SK-N-SH (cell line): ENCODE measurements around the gene ASB3. TPM values are rescaled to one million over a fixed set of nuclear protein-coding genes. Genes with fewer than 3 reads are reported as not detected.

Experiments used
- CTCF ChIA-PET: fragments of 300-600, 350-600 bp; formaldehyde crosslinking; extraction: SDS; loops from one replicate; lab custom pipeline; 2021; lab: Yijun Ruan, JAX
- POLR2A ChIA-PET: fragments of 350-600 bp; sonication (Branson Sonifier 250); formaldehyde crosslinking; extraction: SDS; loops from one replicate; lab custom pipeline; 2020; ENCODE audit warnings: antibody characterized with exemption, inconsistent platforms; lab: Yijun Ruan, JAX
- DNase-seq: peaks from one replicate; pipeline ENCODE4 v3.0.0; 2012
- H2AFZ ChIP-seq: fragments of 200-600 bp; sonication (generic); 2 replicates; pipeline ENCODE4 v1.8.1; 2016; ENCODE audit warnings: antibody characterized with exemption, mild to moderate bottlenecking, low read depth
- H3F3A ChIP-seq: fragments of 200-600 bp; sonication (generic); replicated peaks from 2 replicates; pipeline ENCODE3; 2016; ENCODE audit warnings: antibody characterized with exemption, mild to moderate bottlenecking; ENCODE audit not compliant: insufficient read depth
- H3K27ac ChIP-seq, 2 experiments: fragments of 200-500 bp in 1 of 2; fragments of 200-600 bp in 1 of 2; sonication (Bioruptor generic) in 1 of 2; sonication (generic), shearing (Covaris generic) in 1 of 2; 2 replicates each; pipeline versions ENCODE4 v1.5.1 to v1.6.1; 2014 to 2016; ENCODE audit warnings: low read depth in 2 of 2, inconsistent platforms in 1 of 2, low read length in 1 of 2, mild to moderate bottlenecking in 1 of 2, mixed read lengths in 1 of 2
- H3K27me3 ChIP-seq: fragments of 200-600 bp; sonication (generic), shearing (Covaris generic); 2 replicates; pipeline ENCODE4 v1.6.1; 2016; ENCODE audit warnings: mixed run types; ENCODE audit not compliant: insufficient read depth
- H3K36me3 ChIP-seq, 2 experiments: fragments of 200-500 bp in 1 of 2; fragments of 200-600 bp in 1 of 2; sonication (Bioruptor generic) in 1 of 2; sonication (generic) in 1 of 2; replicated peaks in 1 of 2; 2 replicates each; pipeline versions ENCODE3 to v1.5.1; 2014 to 2016; ENCODE audit warnings: low read length in 1 of 2, mild to moderate bottlenecking in 1 of 2; ENCODE audit not compliant: insufficient read depth in 2 of 2, control insufficient read depth in 1 of 2
- H3K4me1 ChIP-seq, 2 experiments: fragments of 200-500 bp in 1 of 2; fragments of 200-600 bp in 1 of 2; sonication (Bioruptor generic) in 1 of 2; sonication (generic), shearing (Covaris generic) in 1 of 2; 2 replicates each; pipeline versions ENCODE4 v1.5.1 to v1.6.1; 2014 to 2016; ENCODE audit warnings: low read depth in 1 of 2, low read length in 1 of 2, mixed run types in 1 of 2; ENCODE audit not compliant: insufficient read depth in 2 of 2, control insufficient read depth in 1 of 2
- H3K4me2 ChIP-seq: fragments of 200-600 bp; sonication (generic), shearing (Covaris generic); 2 replicates; pipeline ENCODE4 v1.6.1; 2017; ENCODE audit warnings: mixed run types
- H3K4me3 ChIP-seq, 2 experiments: fragments of 200-500 bp in 1 of 2; fragments of 200-600 bp in 1 of 2; sonication (Bioruptor generic) in 1 of 2; sonication (generic), shearing (Covaris generic) in 1 of 2; 2 replicates each; pipeline versions ENCODE4 v1.5.1 to v1.8.1; 2014 to 2016; ENCODE audit warnings: low read depth in 2 of 2, inconsistent platforms in 1 of 2, low read length in 1 of 2, mild to moderate bottlenecking in 1 of 2, mixed read lengths in 1 of 2, moderate library complexity in 1 of 2
- H3K79me2 ChIP-seq: fragments of 200-600 bp; sonication (generic); 2 replicates; pipeline ENCODE4 v1.8.1; 2017; ENCODE audit warnings: mild to moderate bottlenecking; ENCODE audit not compliant: insufficient read depth
- H3K9ac ChIP-seq: fragments of 200-600 bp; sonication (generic); 2 replicates; pipeline ENCODE4 v1.6.1; 2017; ENCODE audit warnings: mixed run types
- H3K9me2 ChIP-seq: fragments of 200-600 bp; sonication (generic); 2 replicates; pipeline ENCODE4 v1.6.1; 2017; ENCODE audit warnings: mixed run types
- H3K9me3 ChIP-seq: fragments of 200-600 bp; sonication (generic); 2 replicates; pipeline ENCODE4 v1.6.1; 2017; ENCODE audit warnings: mixed run types, mild to moderate bottlenecking, moderate library complexity
- H4K20me1 ChIP-seq: fragments of 200-600 bp; sonication (generic); 2 replicates; pipeline ENCODE4 v1.6.1; 2017; ENCODE audit warnings: mild to moderate bottlenecking, mixed run types; ENCODE audit not compliant: insufficient read depth
- FOSL2 ChIP-seq: IDR thresholded peaks from 2 replicates; pipeline ENCODE4 v1.4.0; 2012; ENCODE audit warnings: low read depth, mild to moderate bottlenecking, moderate library complexity, borderline replicate concordance
- FOXJ3 ChIP-seq: sonication (generic); formaldehyde crosslinking; IDR thresholded peaks from 2 replicates; pipeline ENCODE4 v1.5.1; 2020; ENCODE audit warnings: mild to moderate bottlenecking, missing genetic modification reagents
- FOXM1 ChIP-seq: IDR thresholded peaks from 2 replicates; pipeline ENCODE4 v1.4.0; 2012; ENCODE audit warnings: low read depth, mild to moderate bottlenecking
- GABPA ChIP-seq: IDR thresholded peaks from 2 replicates; pipeline ENCODE4 v1.4.0; 2012; ENCODE audit warnings: low read depth, mild to moderate bottlenecking
- GATA2 ChIP-seq: sonication (generic); formaldehyde crosslinking; IDR thresholded peaks from 2 replicates; pipeline ENCODE4 v1.5.0; 2020; ENCODE audit warnings: mild to moderate bottlenecking, missing genetic modification reagents
- JUND ChIP-seq: IDR thresholded peaks from 2 replicates; pipeline ENCODE4 v1.4.0; 2012
- MEF2A ChIP-seq: IDR thresholded peaks from 2 replicates; pipeline ENCODE4 v1.4.0; 2012; ENCODE audit warnings: low read depth, borderline replicate concordance
- MXI1 ChIP-seq: IDR thresholded peaks from 2 replicates; pipeline ENCODE4 v1.6.1; 2012; ENCODE audit warnings: mild to moderate bottlenecking, low read depth, low read length, improper control_type of control experiment
- NFIC ChIP-seq: IDR thresholded peaks from 2 replicates; pipeline ENCODE4 v1.4.0; 2012; ENCODE audit warnings: borderline replicate concordance
- NRF1 ChIP-seq: IDR thresholded peaks from 2 replicates; pipeline ENCODE4 v1.6.1; 2012; ENCODE audit warnings: low read depth, mild to moderate bottlenecking, low read length
- POLR2AphosphoS5 ChIP-seq: IDR thresholded peaks from 2 replicates; pipeline ENCODE4 v1.6.1; 2012; ENCODE audit warnings: low read depth, low read length
- RAD21 ChIP-seq: IDR thresholded peaks from 2 replicates; pipeline ENCODE4 v1.6.1; 2012; ENCODE audit warnings: mild to moderate bottlenecking, low read length
- RXRA ChIP-seq: IDR thresholded peaks from 2 replicates; pipeline ENCODE4 v1.4.0; 2012; ENCODE audit warnings: low read depth, mild to moderate bottlenecking, borderline replicate concordance
- SIN3A ChIP-seq: IDR thresholded peaks from 2 replicates; pipeline ENCODE4 v1.6.1; 2012; ENCODE audit warnings: low read depth, mild to moderate bottlenecking, low read length, moderate library complexity, borderline replicate concordance
- TAF1 ChIP-seq: IDR thresholded peaks from 2 replicates; pipeline ENCODE4 v1.6.1; 2012; ENCODE audit warnings: low read depth, mild to moderate bottlenecking, low read length, moderate library complexity, borderline replicate concordance
- TCF12 ChIP-seq: IDR thresholded peaks from 2 replicates; pipeline ENCODE4 v1.4.0; 2012
- YY1 ChIP-seq: IDR thresholded peaks from 2 replicates; pipeline ENCODE4 v1.4.0; 2012; ENCODE audit warnings: low read depth, mild to moderate bottlenecking
- WGBS: methylation state at CpG from one replicate; pipeline ENCODE4 v1.1.6; 2017; ENCODE audit warnings: low lambda C conversion rate; 5-methylcytosine and 5-hydroxymethylcytosine counted together
- polyA plus RNA-seq, 3 experiments: library from polyadenylated mRNA; depleted of rRNA; stranded (reverse); fragments of >200 nt; gene quantifications; 2 replicates each; pipeline ENCODE4 v1.2.3, GENCODE V29; 2012
- TF ChIP-seq, protein P1 (sequence below): IDR thresholded peaks from 2 replicates; pipeline ENCODE4; 2012
- TF ChIP-seq, protein P2 (sequence below): IDR thresholded peaks from 2 replicates; pipeline ENCODE4 v1.4.0; 2012; ENCODE audit warnings: low read depth, borderline replicate concordance
- TF ChIP-seq, protein P3 (sequence below): IDR thresholded peaks from 2 replicates; pipeline ENCODE4 v1.4.0; 2012; ENCODE audit warnings: low read depth, borderline replicate concordance
- TF ChIP-seq, protein P4 (sequence below): IDR thresholded peaks from 2 replicates; pipeline ENCODE4 v1.4.0; 2012; ENCODE audit warnings: low read depth
- TF ChIP-seq, protein P5 (sequence below): fragments of 150-350 bp; IDR thresholded peaks from 2 replicates; pipeline ENCODE4 v1.6.1; 2017; ENCODE audit warnings: antibody characterized with exemption, low read length, low read depth, borderline replicate concordance

ASB3 gene
- polyA plus RNA-seq, 1 of the 3 experiments (the other 2 are of a cell fraction) = 16.2 TPM

DNA sequence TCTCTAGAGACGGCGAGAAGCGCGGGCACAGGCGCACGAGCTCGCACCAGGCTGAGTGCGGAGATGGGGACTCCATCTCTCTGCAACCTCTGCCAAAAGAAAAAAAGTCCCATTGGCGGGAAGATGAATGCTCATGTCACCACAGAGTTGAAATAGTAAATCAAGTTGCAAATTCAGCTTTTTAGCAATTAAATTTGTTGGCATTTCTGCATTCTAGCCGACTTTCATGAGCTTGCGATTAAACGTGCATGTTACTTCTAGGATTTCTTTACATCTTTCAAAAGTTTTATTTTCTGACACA is 18.6 kb downstream of the ASB3 start:
- H3K79me2 ChIP-seq = peaks cover 48% of the 10 kb centered on the region
- WGBS = 16% methylated on average over 9 of the region's 12 CpGs
- H3K4me1 ChIP-seq = peaks cover 4 to 5% of the 10 kb centered on the region in 2 experiments; a peak in 3 of 4 replicates
- POLR2A ChIA-PET = interaction anchor here (3.2 kb wide), 1 partner anchor 18 kb away, joined by 20 read pairs; the partner anchor contains the start of genes ASB3 and ERLEC1
- H3K4me3 ChIP-seq = peak overlapping the region; percentile 77 to 90
- H3K9me2 ChIP-seq = no peaks in the 10 kb centered on the region
- peaks cover 8 to 17% of the 10 kb centered on the region in 2 experiments for H3K36me3 ChIP-seq
- DNase-seq = no peak
- TF ChIP-seq NFIC (no peak), MXI1 (peak; percentile 6; the same call in 1 of the 2 replicates)
- H3K27me3 ChIP-seq = no peaks in the 10 kb centered on the region
- H4K20me1 ChIP-seq = no peaks in the 10 kb centered on the region
- CTCF ChIA-PET = interaction anchor here (0.6 to 1.6 kb wide), 6 partner anchors 8 to 339 kb away, joined by 3 to 5 read pairs (median 4); partner anchors contain the start of genes ASB3 and ERLEC1
- H3F3A ChIP-seq = peaks cover 12% of the 10 kb centered on the region
- H3K27ac ChIP-seq = peak overlapping the region; percentile 76 to 97; a peak in 3 of 4 replicates
- H3K4me2 ChIP-seq = peak overlapping the region; percentile 86
- H3K9ac ChIP-seq = peak overlapping the region; percentile 70
- no peaks in the 10 kb centered on the region for H3K9me3 ChIP-seq
- H2AFZ ChIP-seq = peak overlapping the region; percentile 86

DNA sequence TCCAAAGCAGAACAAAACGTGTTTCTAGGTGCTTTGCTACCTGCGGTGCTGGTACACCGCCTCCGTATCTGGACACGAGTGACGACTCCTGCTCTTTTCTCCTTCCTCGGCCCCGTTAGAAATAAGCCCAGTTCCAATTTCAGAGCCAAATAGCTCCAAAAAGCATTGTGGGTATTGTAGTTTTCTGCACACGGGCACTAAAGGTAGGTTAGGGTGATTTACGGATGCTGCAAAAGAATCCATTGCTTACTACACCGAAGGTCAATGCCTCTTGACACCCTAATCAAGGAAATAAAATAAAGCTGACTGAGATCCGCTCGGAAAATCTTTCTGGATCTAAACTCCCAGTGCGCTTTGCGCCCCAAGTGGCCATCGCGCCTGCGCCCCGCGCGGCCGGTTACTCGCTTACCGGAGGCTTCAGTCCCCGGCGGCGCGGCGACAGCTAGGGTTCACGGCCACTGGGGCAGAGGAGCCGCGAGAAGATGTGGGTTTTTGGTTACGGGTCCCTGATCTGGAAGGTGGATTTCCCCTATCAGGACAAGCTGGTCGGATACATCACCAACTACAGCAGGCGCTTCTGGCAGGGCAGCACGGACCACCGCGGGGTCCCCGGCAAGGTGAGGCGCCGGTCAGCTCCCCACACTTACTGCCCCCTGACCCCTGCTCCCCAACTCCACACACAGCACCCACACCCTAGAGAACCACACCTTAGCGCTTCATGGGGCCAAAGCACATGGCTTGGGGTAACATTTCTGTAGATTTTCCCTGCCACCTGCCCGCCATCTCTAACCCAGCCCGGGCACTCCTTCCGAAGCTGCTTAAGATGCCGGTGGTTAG is 19.1 kb downstream of the ASB3 start, which contains the start of gene CHAC2:
Gene CHAC2 (plus strand): TSS at position 400 of the 837 bp plus-strand sequence. CDS start 83 bp downstream, at position 483.
- Histone ChIP-seq H3F3A (peaks cover 12% of the 10 kb centered on the region), H3K79me2 (peaks cover 42% of the 10 kb centered on the region), H4K20me1 (no peaks in the 10 kb centered on the region), H3K27ac (peak within 1 kb of the TSS; percentile 76 to 97), H3K4me3 (peak within 1 kb of the TSS; percentile 77 to 90), H3K9me3 (no peaks in the 10 kb centered on the region), H3K36me3 (peaks cover 10 to 22% of the 10 kb centered on the region in 2 experiments), H3K9ac (peak within 1 kb of the TSS; percentile 70), H3K9me2 (no peaks in the 10 kb centered on the region), H3K4me2 (peak within 1 kb of the TSS; percentile 86), H3K4me1 (peaks cover 4 to 5% of the 10 kb centered on the region in 2 experiments; a peak in 3 of 4 replicates), H3K27me3 (no peaks in the 10 kb centered on the region), H2AFZ (peak within 1 kb of the TSS; percentile 86)
- ChIA-PET CTCF (interaction anchor here (0.6 to 1.6 kb wide), 7 partner anchors 8 to 339 kb away, joined by 3 to 5 read pairs (median 3); partner anchors contain the start of genes ASB3 and ERLEC1), POLR2A (interaction anchor here (1.3 to 3.2 kb wide), 3 partner anchors 16 to 203 kb away, joined by 3 to 20 read pairs (median 5); partner anchors contain the start of genes ASB3, ERLEC1 and PSME4)
- WGBS = 1% methylated on average over 42 of the region's 46 CpGs
- DNase-seq = peak; percentile 89
- TF ChIP-seq YY1 (peak; percentile 70), NRF1 (peak; percentile 81), GATA2 (CRISPR knock-in tag) (no peak), NFIC (peak; percentile 3; the same call in 1 of the 2 replicates), TAF1 (peak; percentile 57; the same call in 1 of the 2 replicates), RAD21 (no peak), FOXJ3 (no peak), POLR2AphosphoS5 (peak; percentile 85; the same call in 1 of the 2 replicates), JUND (no peak), RXRA (no peak), SIN3A (no peak; the same call in 1 of the 2 replicates), MEF2A (no peak), FOSL2 (no peak), FOXM1 (no peak), MXI1 (peak; percentile 66), GABPA (no peak), TCF12 (no peak)
- TF ChIP-seq, protein P1, sequence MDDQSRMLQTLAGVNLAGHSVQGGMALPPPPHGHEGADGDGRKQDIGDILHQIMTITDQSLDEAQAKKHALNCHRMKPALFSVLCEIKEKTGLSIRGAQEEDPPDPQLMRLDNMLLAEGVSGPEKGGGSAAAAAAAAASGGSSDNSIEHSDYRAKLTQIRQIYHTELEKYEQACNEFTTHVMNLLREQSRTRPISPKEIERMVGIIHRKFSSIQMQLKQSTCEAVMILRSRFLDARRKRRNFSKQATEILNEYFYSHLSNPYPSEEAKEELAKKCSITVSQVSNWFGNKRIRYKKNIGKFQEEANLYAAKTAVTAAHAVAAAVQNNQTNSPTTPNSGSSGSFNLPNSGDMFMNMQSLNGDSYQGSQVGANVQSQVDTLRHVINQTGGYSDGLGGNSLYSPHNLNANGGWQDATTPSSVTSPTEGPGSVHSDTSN = no peak
- TF ChIP-seq, protein P2, sequence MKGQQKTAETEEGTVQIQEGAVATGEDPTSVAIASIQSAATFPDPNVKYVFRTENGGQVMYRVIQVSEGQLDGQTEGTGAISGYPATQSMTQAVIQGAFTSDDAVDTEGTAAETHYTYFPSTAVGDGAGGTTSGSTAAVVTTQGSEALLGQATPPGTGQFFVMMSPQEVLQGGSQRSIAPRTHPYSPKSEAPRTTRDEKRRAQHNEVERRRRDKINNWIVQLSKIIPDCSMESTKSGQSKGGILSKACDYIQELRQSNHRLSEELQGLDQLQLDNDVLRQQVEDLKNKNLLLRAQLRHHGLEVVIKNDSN = no peak
- TF ChIP-seq, protein P3, sequence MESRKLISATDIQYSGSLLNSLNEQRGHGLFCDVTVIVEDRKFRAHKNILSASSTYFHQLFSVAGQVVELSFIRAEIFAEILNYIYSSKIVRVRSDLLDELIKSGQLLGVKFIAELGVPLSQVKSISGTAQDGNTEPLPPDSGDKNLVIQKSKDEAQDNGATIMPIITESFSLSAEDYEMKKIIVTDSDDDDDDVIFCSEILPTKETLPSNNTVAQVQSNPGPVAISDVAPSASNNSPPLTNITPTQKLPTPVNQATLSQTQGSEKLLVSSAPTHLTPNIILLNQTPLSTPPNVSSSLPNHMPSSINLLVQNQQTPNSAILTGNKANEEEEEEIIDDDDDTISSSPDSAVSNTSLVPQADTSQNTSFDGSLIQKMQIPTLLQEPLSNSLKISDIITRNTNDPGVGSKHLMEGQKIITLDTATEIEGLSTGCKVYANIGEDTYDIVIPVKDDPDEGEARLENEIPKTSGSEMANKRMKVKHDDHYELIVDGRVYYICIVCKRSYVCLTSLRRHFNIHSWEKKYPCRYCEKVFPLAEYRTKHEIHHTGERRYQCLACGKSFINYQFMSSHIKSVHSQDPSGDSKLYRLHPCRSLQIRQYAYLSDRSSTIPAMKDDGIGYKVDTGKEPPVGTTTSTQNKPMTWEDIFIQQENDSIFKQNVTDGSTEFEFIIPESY = no peak
- TF ChIP-seq, protein P4, sequence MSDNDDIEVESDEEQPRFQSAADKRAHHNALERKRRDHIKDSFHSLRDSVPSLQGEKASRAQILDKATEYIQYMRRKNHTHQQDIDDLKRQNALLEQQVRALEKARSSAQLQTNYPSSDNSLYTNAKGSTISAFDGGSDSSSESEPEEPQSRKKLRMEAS = peak; percentile 65; the same call in 1 of the 2 replicates
- TF ChIP-seq, protein P5, sequence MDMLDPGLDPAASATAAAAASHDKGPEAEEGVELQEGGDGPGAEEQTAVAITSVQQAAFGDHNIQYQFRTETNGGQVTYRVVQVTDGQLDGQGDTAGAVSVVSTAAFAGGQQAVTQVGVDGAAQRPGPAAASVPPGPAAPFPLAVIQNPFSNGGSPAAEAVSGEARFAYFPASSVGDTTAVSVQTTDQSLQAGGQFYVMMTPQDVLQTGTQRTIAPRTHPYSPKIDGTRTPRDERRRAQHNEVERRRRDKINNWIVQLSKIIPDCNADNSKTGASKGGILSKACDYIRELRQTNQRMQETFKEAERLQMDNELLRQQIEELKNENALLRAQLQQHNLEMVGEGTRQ = no peak
